HepG2 (cell line): ENCODE data around the gene PRR19. TPM values are rescaled to one million over a fixed set of nuclear protein-coding genes. Genes with fewer than 3 reads are reported as not detected.
A peak's percentile ranks its signal among the peaks of the same experiment; 100 is the strongest.

Experiments used
- CREB1 ChIP-seq, 2 experiments: fragments of 450-650 bp in 1 of 2; IDR thresholded peaks; 2 replicates each; pipeline ENCODE4 v1.6.1; 2016 to 2017; ENCODE audit warnings: control low read depth in 1 of 2, mild to moderate bottlenecking in 1 of 2, missing compliant biosample characterization in 1 of 2, missing genetic modification characterization in 1 of 2
- HOXA3 ChIP-seq: sonication (generic); formaldehyde crosslinking; IDR thresholded peaks from 2 replicates; pipeline ENCODE4 v1.5.0; 2020; ENCODE audit warnings: missing genetic modification reagents
- JDP2 ChIP-seq: sonication (generic); formaldehyde crosslinking; IDR thresholded peaks from 2 replicates; pipeline ENCODE4 v1.8.1; 2022; ENCODE audit warnings: missing genetic modification reagents, borderline replicate concordance
- KLF16 ChIP-seq, 2 experiments: sonication (generic) in 1 of 2; formaldehyde crosslinking in 1 of 2; IDR thresholded peaks; 2 replicates each; pipeline versions ENCODE4 v1.6.1 to v1.8.0; 2016 to 2023; ENCODE audit warnings: missing genetic modification reagents in 2 of 2, missing compliant biosample characterization in 1 of 2
- MAF1 ChIP-seq: sonication (generic); formaldehyde crosslinking; IDR thresholded peaks from 2 replicates; pipeline ENCODE4 v1.5.0; 2020; ENCODE audit warnings: missing genetic modification reagents, borderline replicate concordance
- MNT ChIP-seq: fragments of 450-650 bp; IDR thresholded peaks from 2 replicates; pipeline ENCODE4 v1.6.1; 2016
- NCOA5 ChIP-seq: sonication (generic); formaldehyde crosslinking; IDR thresholded peaks from 2 replicates; pipeline ENCODE4 v1.4.0; 2020; ENCODE audit warnings: missing genetic modification reagents
- NFRKB ChIP-seq: fragments of 450-650 bp; IDR thresholded peaks from 2 replicates; pipeline ENCODE4 v1.6.1; 2017
- NR0B2 ChIP-seq: sonication (generic); formaldehyde crosslinking; IDR thresholded peaks from 2 replicates; pipeline ENCODE4 v1.4.0; 2020; ENCODE audit warnings: mild to moderate bottlenecking, missing genetic modification reagents
- PPARG ChIP-seq: conservative IDR thresholded peaks from 2 replicates; pipeline ENCODE4 v1.6.1; 2016; ENCODE audit warnings: missing biosample characterization, missing genetic modification reagents
- RARG ChIP-seq: sonication (generic); formaldehyde crosslinking; IDR thresholded peaks from 2 replicates; pipeline ENCODE4 v1.4.0; 2020; ENCODE audit warnings: low read depth, mild to moderate bottlenecking, missing genetic modification reagents
- RFX1 ChIP-seq: fragments of 450-650 bp; IDR thresholded peaks from 2 replicates; pipeline ENCODE4 v1.6.1; 2017
- SKIL ChIP-seq: sonication (generic); formaldehyde crosslinking; IDR thresholded peaks from 2 replicates; pipeline ENCODE4 v1.8.0; 2022; ENCODE audit warnings: missing genetic modification reagents, mild to moderate bottlenecking, moderate library complexity, borderline replicate concordance
- SMC3 ChIP-seq: IDR thresholded peaks from 2 replicates; pipeline ENCODE4 v1.6.1; 2011; ENCODE audit warnings: low read length, improper control_type of control experiment
- YEATS4 ChIP-seq: sonication (generic); formaldehyde crosslinking; IDR thresholded peaks from 2 replicates; pipeline ENCODE4 v1.4.0; 2020; ENCODE audit warnings: missing genetic modification reagents, borderline replicate concordance
- ZBTB1 ChIP-seq: sonication (generic); formaldehyde crosslinking; IDR thresholded peaks from 2 replicates; pipeline ENCODE4 v1.4.0; 2020; ENCODE audit warnings: missing genetic modification reagents, borderline replicate concordance
- ZBTB25 ChIP-seq: IDR thresholded peaks from 2 replicates; pipeline ENCODE4 v1.6.1; 2018; ENCODE audit warnings: missing genetic modification reagents
- ZBTB39 ChIP-seq: sonication (generic); formaldehyde crosslinking; IDR thresholded peaks from 2 replicates; pipeline ENCODE4 v1.5.0; 2020; ENCODE audit warnings: missing genetic modification reagents
- ZNF337 ChIP-seq: sonication (generic); formaldehyde crosslinking; IDR thresholded peaks from 2 replicates; pipeline ENCODE4 v1.5.1; 2020; ENCODE audit warnings: missing genetic modification reagents, low read depth, mild to moderate bottlenecking, borderline replicate concordance
- ZNF709 ChIP-seq: sonication (generic); formaldehyde crosslinking; IDR thresholded peaks from 2 replicates; pipeline ENCODE4 v1.5.0; 2020; ENCODE audit warnings: mild to moderate bottlenecking, missing genetic modification reagents
- ZNF772 ChIP-seq: sonication (generic); formaldehyde crosslinking; IDR thresholded peaks from 2 replicates; pipeline ENCODE4 v1.5.0; 2020; ENCODE audit warnings: mild to moderate bottlenecking, missing genetic modification reagents
- ZNF850 ChIP-seq: sonication (generic); formaldehyde crosslinking; conservative IDR thresholded peaks from 2 replicates; pipeline ENCODE4 v1.9.0; 2021; ENCODE audit warnings: mild to moderate bottlenecking, missing genetic modification reagents
- polyA plus RNA-seq, 8 experiments: library from polyadenylated mRNA; depleted of rRNA in 3 of 8; stranded (reverse) in 7 of 8; unstranded in 1 of 8; fragments of >200 nt; fragmentation: Illumina TruSeq in 4 of 8; extraction: Trizol in 4 of 8; gene quantifications; 2 replicates each; pipeline versions ENCODE4 v1.2.1 to v1.2.3, GENCODE V29; 2011 to 2016; ENCODE audit warnings: low read depth in 4 of 8, missing spikeins in 1 of 8, mixed read lengths in 1 of 8; ENCODE audit not compliant: insufficient read depth in 1 of 8
- total RNA-seq, 5 experiments: library from RNA; depleted of rRNA; stranded (reverse); fragments of >200 nt; fragmentation: Illumina TruSeq; extraction: Trizol; gene quantifications; 2 replicates each; pipeline ENCODE4 v1.2.3, GENCODE V29; 2016; ENCODE audit warnings: low read depth in 1 of 5
- TF ChIP-seq, protein P1 (sequence below): sonication (generic); formaldehyde crosslinking; IDR thresholded peaks from 2 replicates; pipeline ENCODE4 v1.8.0; 2022; ENCODE audit warnings: mild to moderate bottlenecking, missing genetic modification reagents, moderate library complexity

PRR19 gene
- total and polyA plus RNA-seq, 2 of the 13 experiments (the other 11 are each of a cell fraction or from before 2014, with no cell fraction given): 0.21 to 0.33 TPM

DNA sequence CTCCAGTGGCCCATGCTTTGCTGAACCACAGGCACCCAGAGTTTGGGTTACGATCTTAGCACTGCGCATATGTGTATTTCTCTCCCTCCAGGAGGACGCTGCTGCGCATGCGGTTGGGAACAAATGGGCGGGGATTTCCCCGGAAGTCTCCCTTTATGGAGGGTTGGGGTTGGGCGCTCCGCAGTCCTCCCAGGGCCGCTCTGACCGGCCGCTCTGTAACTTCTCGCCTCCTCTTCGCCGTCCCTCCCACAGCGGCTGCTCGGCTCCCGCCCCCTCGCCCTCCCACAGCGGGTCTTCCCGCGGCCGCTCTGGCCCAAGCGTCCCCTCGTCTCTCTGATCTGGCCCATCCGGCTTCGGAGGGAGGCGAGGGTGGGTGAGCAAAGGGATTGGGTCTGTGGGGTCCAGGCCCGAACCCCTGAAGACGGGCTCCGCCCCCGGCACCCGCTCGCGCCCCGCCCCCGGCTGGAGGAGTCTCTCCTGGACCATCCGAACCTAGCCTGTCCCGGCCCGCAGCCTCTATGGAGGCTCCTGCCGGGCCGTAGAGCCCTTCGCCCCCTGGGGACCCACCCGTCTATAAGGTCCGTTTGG is 23.5 kb downstream of the PRR19 start, which contains the start of gene MEGF8 (continued):
- TF ChIP-seq ZBTB39 (CRISPR knock-in tag) (no peak), RARG (no peak), RFX1 (no peak), KLF16 (CRISPR knock-in tag; IDR thresholded peaks at IDR 0.05) (peak in 1 of 2 experiments; percentile 82; a peak in 1 of 4 replicates), PPARG (CRISPR knock-in tag) (no peak), ZNF850 (no peak), MAF1 (CRISPR knock-in tag) (no peak), ZNF772 (no peak), NCOA5 (CRISPR knock-in tag) (no peak), SMC3 (peak; percentile 82), YEATS4 (no peak), NFRKB (no peak), CREB1 (IDR thresholded peaks at IDR 0.05) (no peak), CREB1 (CRISPR knock-in tag; IDR thresholded peaks at IDR 0.05) (peak; percentile 42; the same call in 1 of the 2 replicates), ZNF709 (CRISPR knock-in tag) (peak; percentile 43; the same call in 1 of the 2 replicates), ZBTB25 (CRISPR knock-in tag) (no peak), ZBTB1 (CRISPR knock-in tag) (no peak), JDP2 (CRISPR knock-in tag) (no peak), MNT (0 out of 2 replicates have a peak, but pooled peaks have one; percentile 5), HOXA3 (peak; percentile 69; the same call in 1 of the 2 replicates), SKIL (CRISPR knock-in tag) (no peak), NR0B2 (CRISPR knock-in tag) (no peak), ZNF337 (no peak)
- TF ChIP-seq, protein P1, sequence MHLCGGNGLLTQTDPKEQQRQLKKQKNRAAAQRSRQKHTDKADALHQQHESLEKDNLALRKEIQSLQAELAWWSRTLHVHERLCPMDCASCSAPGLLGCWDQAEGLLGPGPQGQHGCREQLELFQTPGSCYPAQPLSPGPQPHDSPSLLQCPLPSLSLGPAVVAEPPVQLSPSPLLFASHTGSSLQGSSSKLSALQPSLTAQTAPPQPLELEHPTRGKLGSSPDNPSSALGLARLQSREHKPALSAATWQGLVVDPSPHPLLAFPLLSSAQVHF (CRISPR knock-in tag): no peak
